Right lobe of liver (tissue), 6 donors: ENCODE results near the gene MC5R. TPM values are rescaled to one million over a fixed set of nuclear protein-coding genes. Genes with fewer than 3 reads are reported as not detected.

Experiments
- ATAC-seq, 4 donors: fragments of 200-7000 bp; cut with Tn5 transposase; one replicate each; pipeline ENCODE4 v1.9.1; 2020; ENCODE audit warnings: mild to moderate bottlenecking in 4 of 4, moderate library complexity in 4 of 4
- DNase-seq, 3 donors: peaks; one replicate each; pipeline ENCODE4 v3.0.0-alpha.2; 2020
- H3K27ac ChIP-seq, 3 donors: fragments of 200-600 bp; one replicate each; pipeline ENCODE4 v1.8.0; 2022
- H3K27me3 ChIP-seq, 2 donors: fragments of 200-600 bp; one replicate each; pipeline ENCODE4 v1.8.0; 2022
- H3K36me3 ChIP-seq, 4 donors: fragments of 200-600 bp; sonication (generic) in 1 of 4; one replicate each; pipeline versions ENCODE4 v1.5.1 to v1.8.0; 2017 to 2022; ENCODE audit warnings: control low read depth in 1 of 4
- H3K4me1 ChIP-seq, 4 donors: fragments of 200-600 bp; sonication (generic) in 1 of 4; one replicate each; pipeline versions ENCODE4 v1.5.1 to v1.8.0; 2017 to 2022; ENCODE audit warnings: control low read depth in 1 of 4
- H3K4me3 ChIP-seq, 3 donors: fragments of 200-600 bp; one replicate each; pipeline ENCODE4 v1.8.0; 2022
- H3K9me3 ChIP-seq, 4 donors: fragments of 200-600 bp; sonication (generic) in 1 of 4; one replicate each; pipeline versions ENCODE4 v1.5.1 to v1.8.0; 2017 to 2022; ENCODE audit warnings: control low read depth in 1 of 4
- CTCF ChIP-seq, 4 donors: fragments of 200-600 bp in 3 of 4; fragments of 450-650 bp in 1 of 4; IDR thresholded peaks; one replicate each; pipeline versions ENCODE4 v1.5.1 to v1.8.0; 2016 to 2022; ENCODE audit warnings: antibody characterized with exemption in 4 of 4, mild to moderate bottlenecking in 2 of 4
- POLR2A ChIP-seq: fragments of 450-650 bp; IDR thresholded peaks from one replicate; pipeline ENCODE4 v1.6.1; 2017; ENCODE audit warnings: antibody characterized with exemption, mild to moderate bottlenecking
- WGBS: methylation state at CpG from one replicate; pipeline ENCODE4 v1.1.6; 2018; ENCODE audit warnings: low coverage, low lambda C conversion rate; ENCODE audit not compliant: insufficient coverage; ENCODE audit errors: missing lambda C conversion rate; 5-methylcytosine and 5-hydroxymethylcytosine counted together
- intact Hi-C, 2 donors: fragments of 100-400 bp; cut with DNase I; formaldehyde crosslinking; loops; one replicate each; pipeline versions ENCODE4 v1.11.2 to v1.14.1; 2022
- total RNA-seq, 6 experiments: library from RNA; depleted of rRNA in 2 of 6; stranded (reverse); fragments of >200 nt in 2 of 6; fragmentation: NEBNext Ultra II Directional in 3 of 6; extraction: Animal tissue kit (Norgen Biotek cat#: 25700) in 3 of 6; gene quantifications; one replicate each; pipeline versions ENCODE4 v1.1.0 to v1.2.4, GENCODE V29; 2016 to 2023
- donor health status: DM: no; HTN: yes; CAD: no.
- donor health status: DM: no; HTN: no; CAD: no.
- donor health status: DM: no; HTN: no; CAD: no.
- donor health status: DM: no; HTN: yes; CAD: no.
- donor health status: DM: no; HTN: yes; CAD: no.

The MC5R gene
- total RNA-seq, 6 experiments from 2014 or later, result not detected

- H3K4me3 ChIP-seq, result no peak overlapping the region
- H3K4me1 ChIP-seq, result no peaks in the 10 kb centered on the region
- no peak for TF ChIP-seq POLR2A
- TF ChIP-seq CTCF (IDR thresholded peaks at IDR 0.05), result peak in 2 of 4 donors; percentile 9 to 24
- intact Hi-C loops, result no loop called here
- no peak for DNase-seq
- H3K36me3 ChIP-seq, result no peaks in the 10 kb centered on the region
- no peaks in the 10 kb centered on the region for H3K9me3 ChIP-seq
- 60% methylated on average over 11 of the region's 11 CpGs for WGBS
- no peaks in the 10 kb centered on the region for H3K27me3 ChIP-seq
- no peak overlapping the region for H3K27ac ChIP-seq
- ATAC-seq, result peak in 2 of 4 donors; percentile 23 to 30
Observed at GRCh38 chr18:13831864-13832508, 8.0 kb downstream of the MC5R start.

- no peaks in the 10 kb centered on the region for H3K9me3 ChIP-seq
- no peak for ATAC-seq
- H3K27me3 ChIP-seq, result no peaks in the 10 kb centered on the region
- 39% methylated on average over 8 of the region's 8 CpGs for WGBS
- DNase-seq, result no peak
- H3K27ac ChIP-seq, result no peak overlapping the region
- H3K36me3 ChIP-seq, result no peaks in the 10 kb centered on the region
- intact Hi-C loops, result no loop called here
- no peak overlapping the region for H3K4me3 ChIP-seq
- TF ChIP-seq POLR2A, result no peak
- TF ChIP-seq CTCF (IDR thresholded peaks at IDR 0.05), result no peak
- H3K4me1 ChIP-seq, result no peaks in the 10 kb centered on the region
Observed at GRCh38 chr18:13834496-13835015, 10.6 kb downstream of the MC5R start.

GRCh38 chr18:13835202-13835601 lies 11.3 kb downstream of the MC5R start:
- H3K9me3 ChIP-seq, result no peaks in the 10 kb centered on the region
- 34% methylated on average over 4 of the region's 6 CpGs for WGBS
- DNase-seq (no peak), ATAC-seq (no peak)
- H3K27me3 ChIP-seq, result no peaks in the 10 kb centered on the region
- H3K36me3 ChIP-seq, result no peaks in the 10 kb centered on the region
- intact Hi-C loops, result no loop called here
- H3K4me1 ChIP-seq, result no peaks in the 10 kb centered on the region
- no peak overlapping the region for H3K4me3 ChIP-seq
- no peak overlapping the region for H3K27ac ChIP-seq
- TF ChIP-seq CTCF (IDR thresholded peaks at IDR 0.05) (no peak), POLR2A (no peak)

DNA sequence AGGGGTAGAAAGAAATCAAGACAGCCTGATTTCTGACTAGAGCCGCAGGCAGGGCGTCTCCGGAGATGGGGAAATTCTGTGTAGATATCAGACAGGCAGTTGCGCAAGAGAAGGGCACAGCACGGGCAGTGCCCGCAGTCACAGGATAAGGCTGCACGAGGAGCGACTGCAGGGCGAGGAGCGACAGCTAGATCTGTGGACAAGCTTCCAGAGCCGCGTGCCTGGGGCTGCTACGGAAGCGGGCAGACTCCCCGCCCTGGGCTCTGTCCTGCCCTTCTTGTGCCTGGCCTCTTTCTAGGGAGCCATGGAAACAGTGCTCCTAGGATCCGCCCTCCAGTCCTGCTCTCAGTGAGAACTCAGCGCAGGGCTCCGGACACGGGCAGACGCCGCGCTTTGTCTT lies 12.6 kb downstream of the MC5R start:
- intact Hi-C loops, result no loop called here
- H3K27me3 ChIP-seq, result no peaks in the 10 kb centered on the region
- no peaks in the 10 kb centered on the region for H3K4me1 ChIP-seq
- no peak overlapping the region for H3K4me3 ChIP-seq
- H3K9me3 ChIP-seq, result no peaks in the 10 kb centered on the region
- TF ChIP-seq POLR2A (no peak), CTCF (IDR thresholded peaks at IDR 0.05) (no peak)
- H3K36me3 ChIP-seq, result no peaks in the 10 kb centered on the region
- ATAC-seq, result no peak
- H3K27ac ChIP-seq, result no peak overlapping the region
- no peak for DNase-seq
- WGBS, result 95% methylated on average over 8 of the region's 22 CpGs
